Esophagus squamous epithelium (tissue), 5 donors: ENCODE measurements around the gene ZMIZ1. TPM values are rescaled to one million over a fixed set of nuclear protein-coding genes. Genes with fewer than 3 reads are reported as not detected.

Experiments
- DNase-seq: peaks from one replicate; lab custom pipeline; 2025; lab: John Stamatoyannopoulos, UW
- H3K27ac ChIP-seq, 4 donors: fragments of 200-600 bp; sonication (generic); one replicate each; pipeline ENCODE4 v1.5.1; 2016 to 2019; ENCODE audit warnings: mild to moderate bottlenecking in 1 of 4
- H3K27me3 ChIP-seq, 4 donors: fragments of 200-600 bp; sonication (generic); 1 replicate in 3 of 4; 2 replicates in 1 of 4; pipeline versions ENCODE4 v1.5.1 to v1.6.0; 2017 to 2021; ENCODE audit warnings: antibody characterized with exemption in 1 of 4
- H3K36me3 ChIP-seq, 3 donors: fragments of 200-600 bp; sonication (generic); one replicate each; pipeline ENCODE4 v1.5.1; 2016 to 2019
- H3K4me1 ChIP-seq, 3 donors: fragments of 200-600 bp; sonication (generic); one replicate each; pipeline ENCODE4 v1.5.1; 2017 to 2019
- H3K4me3 ChIP-seq, 4 donors: fragments of 200-600 bp; sonication (generic); 1 replicate in 3 of 4; 2 replicates in 1 of 4; pipeline ENCODE4 v1.5.1; 2016 to 2019; ENCODE audit warnings: mild to moderate bottlenecking in 2 of 4, moderate library complexity in 1 of 4
- H3K9me3 ChIP-seq, 3 donors: fragments of 200-600 bp; sonication (generic); one replicate each; pipeline ENCODE4 v1.5.1; 2016 to 2019
- POLR2A ChIP-seq, 4 donors: fragments of 450-650 bp; IDR thresholded peaks; one replicate each; pipeline ENCODE4 v1.6.1; 2017; ENCODE audit warnings: antibody characterized with exemption in 4 of 4, mild to moderate bottlenecking in 4 of 4, moderate library complexity in 3 of 4
- WGBS, 2 donors: methylation state at CpG; one replicate each; pipeline ENCODE4 v1.1.5; 2018; 5-methylcytosine and 5-hydroxymethylcytosine counted together
- intact Hi-C: fragments of 100-400 bp; cut with DNase I; formaldehyde crosslinking; loops from one replicate; pipeline ENCODE4 v1.15.0; 2022
- total RNA-seq, 4 donors: library from RNA; depleted of rRNA; stranded (reverse); fragments of >200 nt; gene quantifications; one replicate each; pipeline ENCODE4 v1.1.0, GENCODE V29; 2016
- TF ChIP-seq, protein P1 (sequence below), 6 experiments: fragments of 450-650 bp in 4 of 6; fragments of 200-600 bp in 2 of 6; sonication (generic) in 2 of 6; IDR thresholded peaks; one replicate each; pipeline ENCODE4 v1.5.1; 2016 to 2019; ENCODE audit warnings: antibody characterized with exemption in 6 of 6, mild to moderate bottlenecking in 4 of 6, moderate library complexity in 4 of 6
- donor health status: DM: yes; HTN: yes; CAD: no.

The ZMIZ1 gene
- total RNA-seq, 4 donors from 2014 or later: 28.2 to 79.5 (median 40.4) TPM

DNA sequence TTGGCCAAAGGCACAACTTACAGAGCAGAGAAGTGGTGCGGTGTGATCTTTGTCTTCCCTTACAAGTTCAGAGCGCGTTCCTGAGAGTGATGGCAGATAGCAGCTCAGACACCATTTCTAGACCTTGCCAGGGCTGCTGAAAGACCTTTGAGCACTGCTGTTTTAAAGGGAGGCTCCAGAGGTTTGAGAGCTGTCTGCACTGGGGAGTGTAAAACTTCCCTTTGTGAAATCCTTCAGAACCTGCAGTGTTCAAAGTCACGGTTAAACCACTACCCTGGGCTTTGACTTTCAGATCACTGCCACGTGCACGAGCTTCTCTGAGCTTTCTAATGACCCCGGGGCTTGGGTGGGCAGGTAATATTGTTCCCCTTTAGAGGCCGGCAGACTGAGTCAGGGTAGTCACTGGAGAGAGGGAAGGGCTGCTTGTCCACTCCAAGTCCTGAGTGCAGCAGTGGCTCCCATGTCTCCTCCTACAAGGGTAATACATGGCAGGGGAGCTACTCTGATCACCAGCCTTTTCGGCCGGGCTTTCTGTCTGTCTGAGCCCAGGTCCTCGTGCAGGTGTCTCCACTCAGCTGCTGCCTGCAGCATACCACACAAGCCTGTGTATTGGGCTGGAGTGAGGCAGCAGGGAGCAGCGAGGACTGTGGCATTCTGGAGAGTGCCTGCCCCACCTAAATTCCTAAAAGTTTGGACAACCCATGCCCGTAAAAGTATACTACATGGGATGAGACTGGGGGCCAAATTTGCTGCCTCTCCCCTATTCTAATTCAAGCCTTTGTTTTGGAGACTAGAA, 63.3 kb downstream of the ZMIZ1 start:
- DNase-seq: no peak
- no peak for TF ChIP-seq POLR2A (IDR thresholded peaks at IDR 0.05)
- TF ChIP-seq, protein P1, sequence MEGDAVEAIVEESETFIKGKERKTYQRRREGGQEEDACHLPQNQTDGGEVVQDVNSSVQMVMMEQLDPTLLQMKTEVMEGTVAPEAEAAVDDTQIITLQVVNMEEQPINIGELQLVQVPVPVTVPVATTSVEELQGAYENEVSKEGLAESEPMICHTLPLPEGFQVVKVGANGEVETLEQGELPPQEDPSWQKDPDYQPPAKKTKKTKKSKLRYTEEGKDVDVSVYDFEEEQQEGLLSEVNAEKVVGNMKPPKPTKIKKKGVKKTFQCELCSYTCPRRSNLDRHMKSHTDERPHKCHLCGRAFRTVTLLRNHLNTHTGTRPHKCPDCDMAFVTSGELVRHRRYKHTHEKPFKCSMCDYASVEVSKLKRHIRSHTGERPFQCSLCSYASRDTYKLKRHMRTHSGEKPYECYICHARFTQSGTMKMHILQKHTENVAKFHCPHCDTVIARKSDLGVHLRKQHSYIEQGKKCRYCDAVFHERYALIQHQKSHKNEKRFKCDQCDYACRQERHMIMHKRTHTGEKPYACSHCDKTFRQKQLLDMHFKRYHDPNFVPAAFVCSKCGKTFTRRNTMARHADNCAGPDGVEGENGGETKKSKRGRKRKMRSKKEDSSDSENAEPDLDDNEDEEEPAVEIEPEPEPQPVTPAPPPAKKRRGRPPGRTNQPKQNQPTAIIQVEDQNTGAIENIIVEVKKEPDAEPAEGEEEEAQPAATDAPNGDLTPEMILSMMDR (IDR thresholded peaks at IDR 0.05): no peak
- 52 to 90% methylated on average over 4 to 7 of the region's 13 CpGs for WGBS, 2 donors

DNA sequence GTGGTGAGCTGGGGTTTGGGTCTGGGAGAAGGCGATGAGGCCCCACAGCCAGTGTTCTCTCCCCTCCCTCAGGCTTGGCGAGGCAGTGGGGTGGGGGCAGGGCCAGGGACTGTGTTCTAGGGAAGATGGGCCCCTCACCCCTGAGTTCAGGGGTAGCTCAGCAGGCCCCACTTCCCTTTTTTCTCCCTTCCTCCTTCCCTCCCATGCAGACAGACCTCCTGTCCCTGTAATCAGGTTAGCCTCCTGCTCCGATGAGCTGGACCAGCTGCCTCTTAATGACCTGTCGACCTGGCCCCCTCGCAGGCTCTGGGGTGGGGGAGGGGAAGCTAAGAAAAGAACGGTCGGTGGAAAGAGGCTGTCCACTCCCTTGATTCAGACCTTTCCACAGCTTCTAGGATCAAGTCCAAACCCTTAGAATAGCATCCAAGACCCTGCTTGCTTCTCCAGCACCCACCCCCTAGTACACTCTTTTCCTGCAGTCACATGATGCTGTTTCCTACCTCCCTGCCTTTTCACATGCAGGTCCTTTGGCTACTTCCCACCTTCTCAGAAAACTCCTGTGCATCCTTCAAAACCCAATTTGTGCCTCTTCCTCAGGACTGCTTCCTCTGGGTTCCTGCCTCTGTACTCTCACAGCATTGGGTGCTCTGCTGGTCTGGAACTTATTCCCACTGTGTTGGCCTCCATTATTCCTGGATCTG, 64.1 kb downstream of the ZMIZ1 start:
- intact Hi-C loops: no loop called here
- no peaks in the 10 kb centered on the region for H3K27me3 ChIP-seq
- no peak overlapping the region for H3K4me3 ChIP-seq
- H3K9me3 ChIP-seq: no peaks in the 10 kb centered on the region
- peak overlapping the region in 2 of 4 donors; percentile 25 to 37 for H3K27ac ChIP-seq
- WGBS, 2 donors: 29 to 64% methylated on average over 2 to 6 of the region's 7 CpGs
- no peak for DNase-seq
- TF ChIP-seq, protein P1 (IDR thresholded peaks at IDR 0.05): no peak
- no peak for TF ChIP-seq POLR2A (IDR thresholded peaks at IDR 0.05)
- H3K36me3 ChIP-seq: peaks cover 4 to 88% (median 7%) of the 10 kb centered on the region in 3 donors
- peaks cover 29 to 75% (median 47%) of the 10 kb centered on the region in 3 donors for H3K4me1 ChIP-seq

More for the DNA sequence above, 63.3 kb downstream of the ZMIZ1 start:
- no peaks in the 10 kb centered on the region for H3K27me3 ChIP-seq
- peak overlapping the region in 1 of 4 donors; percentile 37 for H3K27ac ChIP-seq
- intact Hi-C loops: no loop called here
- peaks cover 29 to 75% (median 47%) of the 10 kb centered on the region in 3 donors for H3K4me1 ChIP-seq
- H3K36me3 ChIP-seq: peaks cover 4 to 89% (median 7%) of the 10 kb centered on the region in 3 donors
- H3K9me3 ChIP-seq: no peaks in the 10 kb centered on the region
- H3K4me3 ChIP-seq: no peak overlapping the region

DNA sequence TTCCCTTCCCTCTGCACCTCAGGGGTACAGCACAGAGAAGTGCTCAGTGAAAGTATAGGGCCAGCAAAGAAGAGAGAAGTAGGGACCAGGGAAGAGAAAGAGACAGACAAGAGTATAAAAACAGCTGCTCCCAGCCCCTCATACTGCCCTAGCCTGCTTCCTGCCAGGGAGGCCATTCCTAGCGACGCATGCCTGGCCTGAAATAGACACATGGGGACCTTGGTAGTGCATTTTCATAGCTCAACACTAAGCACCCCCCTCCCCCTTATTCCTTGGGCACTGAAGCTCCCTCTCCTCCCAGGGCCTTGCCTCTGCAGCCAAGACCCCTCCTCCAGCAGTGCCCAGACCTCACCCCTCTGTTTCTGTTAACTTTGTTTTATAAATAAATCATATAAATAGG, 64.7 kb downstream of the ZMIZ1 start:
- intact Hi-C loops: no loop called here
- no peak for TF ChIP-seq POLR2A (IDR thresholded peaks at IDR 0.05)
- TF ChIP-seq, protein P1 (IDR thresholded peaks at IDR 0.05): no peak
- 74 to 75% methylated on average over 2 of the region's 2 CpGs for WGBS, 2 donors
- H3K27ac ChIP-seq: peak overlapping the region in 1 of 4 donors; percentile 25
- DNase-seq: no peak
- peaks cover 4 to 87% (median 7%) of the 10 kb centered on the region in 3 donors for H3K36me3 ChIP-seq
- no peaks in the 10 kb centered on the region for H3K9me3 ChIP-seq
- no peak overlapping the region for H3K4me3 ChIP-seq
- H3K27me3 ChIP-seq: no peaks in the 10 kb centered on the region
- peaks cover 32 to 75% (median 51%) of the 10 kb centered on the region in 3 donors for H3K4me1 ChIP-seq

DNA sequence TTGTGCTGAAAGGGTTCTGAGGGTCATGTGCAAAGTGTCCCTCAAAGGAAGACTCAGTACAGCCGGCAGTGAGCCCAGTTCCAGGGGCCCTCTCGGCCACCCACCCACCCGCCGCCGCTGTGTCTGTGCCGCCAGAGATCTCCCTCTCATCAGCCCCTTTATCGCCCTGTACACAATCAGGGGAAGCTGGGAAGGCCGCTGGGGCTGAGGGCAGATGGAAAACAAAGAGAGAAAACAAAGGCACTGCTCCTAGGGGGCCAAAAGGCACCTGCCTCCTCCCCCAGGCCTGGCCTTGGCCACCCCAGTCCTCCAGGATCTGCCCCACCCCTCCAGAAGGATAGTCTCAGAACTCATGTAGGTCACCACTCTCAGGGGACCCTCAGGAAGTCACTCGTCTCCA, 67.0 kb downstream of the ZMIZ1 start:
- no peaks in the 10 kb centered on the region for H3K9me3 ChIP-seq
- peak overlapping the region in 3 of 4 donors; percentile 69 to 86 (median 78) for H3K27ac ChIP-seq
- peaks cover 8 to 87% (median 12%) of the 10 kb centered on the region in 3 donors for H3K36me3 ChIP-seq
- TF ChIP-seq POLR2A (IDR thresholded peaks at IDR 0.05): no peak
- WGBS, 2 donors: 65 to 93% methylated on average over 2 to 3 of the region's 9 CpGs
- intact Hi-C loops: no loop called here
- no peaks in the 10 kb centered on the region for H3K27me3 ChIP-seq
- H3K4me3 ChIP-seq: no peak overlapping the region
- no peak for DNase-seq
- peaks cover 27 to 76% (median 54%) of the 10 kb centered on the region in 3 donors for H3K4me1 ChIP-seq

DNA sequence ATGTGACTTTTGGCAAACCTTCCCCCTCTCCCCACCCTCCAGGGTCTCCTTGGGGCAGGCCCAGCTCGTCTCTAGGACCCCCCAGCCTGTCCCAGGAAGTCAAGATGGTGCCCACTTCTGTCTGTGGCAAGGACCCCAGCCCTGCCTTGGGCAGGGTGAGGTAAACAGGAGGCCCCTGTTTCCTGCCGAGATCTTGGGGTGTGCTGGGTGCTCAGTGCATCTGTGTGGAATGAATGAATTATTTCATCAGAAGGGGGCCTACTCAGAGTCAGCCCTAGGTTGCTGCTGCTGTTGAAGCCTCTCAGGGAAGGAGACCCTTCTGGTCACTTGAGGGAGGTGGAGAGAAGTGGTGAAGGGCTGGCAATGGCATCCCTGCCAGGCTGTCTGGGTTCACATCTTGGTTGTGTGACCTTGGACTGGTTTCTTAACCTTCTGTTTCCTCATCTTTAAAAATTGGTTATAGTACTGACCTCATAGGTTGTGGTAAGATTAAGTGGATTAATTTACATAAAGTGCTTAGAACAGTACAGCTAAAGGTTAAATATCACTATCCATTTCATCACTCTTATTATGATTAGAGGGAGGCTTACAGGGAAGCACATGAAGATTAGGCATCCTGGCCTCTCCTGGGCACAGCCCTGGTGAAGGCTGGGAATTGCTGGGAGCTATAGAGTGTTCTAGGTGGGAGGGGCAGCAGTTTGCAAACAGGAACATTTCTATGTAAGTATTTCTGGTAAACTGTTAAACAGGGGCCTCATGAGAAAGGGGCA, 67.7 kb downstream of the ZMIZ1 start:
- H3K4me1 ChIP-seq: peaks cover 30 to 82% (median 58%) of the 10 kb centered on the region in 3 donors
- 60% methylated on average over 1 of the region's 2 CpGs; no CpG with 5 or more reads in 1 of the 2 donors for WGBS, 2 donors
- H3K4me3 ChIP-seq: no peak overlapping the region
- no peak for DNase-seq
- no peaks in the 10 kb centered on the region for H3K27me3 ChIP-seq
- peaks cover 8 to 87% (median 11%) of the 10 kb centered on the region in 3 donors for H3K36me3 ChIP-seq
- H3K9me3 ChIP-seq: no peaks in the 10 kb centered on the region
- intact Hi-C loops: no loop called here
- TF ChIP-seq, protein P1 (IDR thresholded peaks at IDR 0.05): no peak
- TF ChIP-seq POLR2A (IDR thresholded peaks at IDR 0.05): no peak
- H3K27ac ChIP-seq: peak overlapping the region in 3 of 4 donors; percentile 69 to 86 (median 78)
